Putamen (tissue), 1 donor: ENCODE data around the gene SPATC1L.

Experiments
- DNase-seq: peaks from one replicate; pipeline ENCODE4 v3.0.0-alpha.2; 2016; ENCODE audit warnings: low spot score

SPATC1L gene

DNA sequence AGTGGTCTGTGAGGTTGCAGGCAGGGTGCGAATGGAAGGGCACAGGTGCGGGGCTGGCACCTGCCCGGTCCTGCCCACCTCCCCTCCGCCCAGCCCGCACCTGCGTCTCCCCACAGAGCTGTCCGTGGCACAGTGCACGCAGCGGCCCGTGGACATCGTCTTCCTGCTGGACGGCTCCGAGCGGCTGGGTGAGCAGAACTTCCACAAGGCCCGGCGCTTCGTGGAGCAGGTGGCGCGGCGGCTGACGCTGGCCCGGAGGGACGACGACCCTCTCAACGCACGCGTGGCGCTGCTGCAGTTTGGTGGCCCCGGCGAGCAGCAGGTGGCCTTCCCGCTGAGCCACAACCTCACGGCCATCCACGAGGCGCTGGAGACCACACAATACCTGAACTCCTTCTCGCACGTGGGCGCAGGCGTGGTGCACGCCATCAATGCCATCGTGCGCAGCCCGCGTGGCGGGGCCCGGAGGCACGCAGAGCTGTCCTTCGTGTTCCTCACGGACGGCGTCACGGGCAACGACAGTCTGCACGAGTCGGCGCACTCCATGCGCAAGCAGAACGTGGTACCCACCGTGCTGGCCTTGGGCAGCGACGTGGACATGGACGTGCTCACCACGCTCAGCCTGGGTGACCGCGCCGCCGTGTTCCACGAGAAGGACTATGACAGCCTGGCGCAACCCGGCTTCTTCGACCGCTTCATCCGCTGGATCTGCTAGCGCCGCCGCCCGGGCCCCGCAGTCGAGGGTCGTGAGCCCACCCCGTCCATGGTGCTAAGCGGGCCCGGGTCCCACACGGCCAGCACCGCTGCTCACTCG is 52.2 kb downstream of the SPATC1L start:
- no peak for DNase-seq

DNA sequence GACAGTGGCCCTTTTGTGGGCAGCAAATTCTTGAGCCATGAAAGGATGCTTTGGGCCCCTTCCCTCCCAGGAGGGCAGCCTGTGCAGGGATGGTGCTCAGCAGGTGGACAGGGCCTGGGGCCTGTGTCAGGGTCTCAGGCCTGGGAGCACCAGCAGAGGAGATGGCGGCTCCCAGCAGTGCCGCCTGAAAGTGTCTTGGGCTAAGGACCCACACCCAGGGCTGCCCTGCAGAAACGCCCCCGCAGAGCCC is 52.7 kb downstream of the SPATC1L start:
- DNase-seq = no peak

DNA sequence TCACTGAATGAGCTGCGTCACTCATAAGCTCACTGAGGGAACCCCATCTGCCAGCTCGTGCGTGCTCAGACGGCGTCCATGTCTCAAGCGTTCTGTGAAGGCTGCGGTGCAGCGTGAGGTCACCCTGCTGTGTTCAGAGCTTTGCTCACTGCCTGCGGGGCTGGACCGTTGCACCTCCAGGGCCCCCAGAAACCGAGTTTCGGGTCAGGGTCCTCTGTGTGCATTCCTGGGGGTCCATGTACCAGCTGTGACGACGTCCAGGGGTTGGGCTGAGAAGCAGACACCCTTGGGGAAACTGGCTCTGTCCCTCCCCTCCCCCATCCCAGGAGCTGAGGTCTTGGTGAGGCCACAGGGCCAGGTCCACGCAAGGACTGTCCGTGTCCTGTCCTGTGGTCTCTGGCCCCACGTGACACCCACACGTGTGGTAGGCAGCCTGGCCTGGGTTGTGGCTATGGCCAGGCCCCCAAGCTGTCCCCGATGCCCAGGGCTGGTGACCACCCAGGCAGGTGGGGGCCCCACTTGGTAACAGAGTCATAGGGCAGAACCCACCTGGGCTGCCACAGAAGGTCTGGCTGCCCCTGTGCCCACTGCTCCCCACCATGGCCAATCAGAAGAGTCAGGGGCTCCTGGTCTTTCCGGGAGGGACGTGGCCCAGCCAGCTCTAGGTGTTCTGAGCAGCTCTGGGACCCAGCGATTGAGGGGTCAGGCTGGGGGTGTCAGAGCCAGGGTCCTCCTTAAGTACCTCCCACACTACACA is 53.2 kb downstream of the SPATC1L start:
- no peak for DNase-seq

DNA sequence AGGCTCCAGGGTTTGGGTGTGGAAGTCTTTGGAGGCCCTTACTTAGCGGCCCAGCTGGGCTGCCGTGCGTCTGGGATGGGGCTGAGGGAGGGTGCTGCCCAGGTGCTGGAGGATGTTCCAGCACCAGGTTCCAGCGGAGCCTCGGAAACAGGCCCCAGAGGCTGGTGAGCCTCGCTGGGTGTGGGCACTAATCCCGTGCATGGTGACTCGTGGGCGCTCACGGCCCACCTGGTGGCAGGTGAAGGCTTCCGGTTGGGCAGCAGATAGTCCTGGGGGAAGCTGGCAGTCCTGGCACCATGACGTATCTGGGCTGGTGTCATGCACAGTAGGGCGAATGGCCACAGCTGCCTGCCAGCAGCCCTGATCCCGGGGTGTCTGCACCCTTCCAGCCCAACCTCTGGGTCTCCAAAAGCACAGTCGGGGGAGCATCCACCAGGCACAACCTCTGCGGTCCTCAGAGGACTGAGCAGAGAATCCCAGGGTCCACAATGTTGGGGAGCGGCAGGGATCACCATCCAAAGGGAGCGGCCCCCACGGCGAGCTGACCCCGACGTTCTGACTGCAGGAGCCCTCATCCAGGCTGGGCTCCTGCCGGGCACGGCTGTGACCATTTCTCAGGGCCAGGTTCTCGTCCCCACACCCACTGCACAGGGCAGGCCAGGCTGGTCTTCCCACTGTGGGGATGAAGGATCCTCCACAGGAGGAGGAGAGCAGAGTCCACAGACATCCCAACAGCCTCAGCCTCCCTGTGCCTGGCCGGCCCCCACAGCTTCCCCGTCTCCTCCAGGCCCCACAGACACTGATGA is 54.2 kb downstream of the SPATC1L start:
- DNase-seq = no peak

DNA sequence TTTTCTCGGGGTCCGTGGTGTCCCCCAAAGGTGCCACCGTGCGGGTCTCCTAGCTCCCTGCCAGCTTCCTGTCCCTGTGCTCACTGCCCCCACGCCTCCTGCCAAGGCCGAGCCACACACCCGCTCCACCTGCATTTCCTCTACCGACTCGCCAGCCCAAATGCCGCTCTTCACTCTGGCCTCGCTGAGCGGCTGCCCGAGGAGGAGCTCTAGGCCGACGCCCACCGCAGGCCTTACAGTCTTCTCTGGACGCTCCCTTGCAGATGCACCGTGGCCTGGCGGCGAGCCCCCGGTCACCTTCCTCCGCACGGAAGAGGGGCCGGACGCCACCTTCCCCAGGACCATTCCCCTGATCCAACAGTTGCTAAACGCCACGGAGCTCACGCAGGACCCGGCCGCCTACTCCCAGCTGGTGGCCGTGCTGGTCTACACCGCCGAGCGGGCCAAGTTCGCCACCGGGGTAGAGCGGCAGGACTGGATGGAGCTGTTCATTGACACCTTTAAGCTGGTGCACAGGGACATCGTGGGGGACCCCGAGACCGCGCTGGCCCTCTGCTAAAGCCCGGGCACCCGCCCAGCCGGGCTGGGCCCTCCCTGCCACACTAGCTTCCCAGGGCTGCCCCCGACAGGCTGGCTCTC is 55.2 kb downstream of the SPATC1L start:
- DNase-seq = no peak

DNA sequence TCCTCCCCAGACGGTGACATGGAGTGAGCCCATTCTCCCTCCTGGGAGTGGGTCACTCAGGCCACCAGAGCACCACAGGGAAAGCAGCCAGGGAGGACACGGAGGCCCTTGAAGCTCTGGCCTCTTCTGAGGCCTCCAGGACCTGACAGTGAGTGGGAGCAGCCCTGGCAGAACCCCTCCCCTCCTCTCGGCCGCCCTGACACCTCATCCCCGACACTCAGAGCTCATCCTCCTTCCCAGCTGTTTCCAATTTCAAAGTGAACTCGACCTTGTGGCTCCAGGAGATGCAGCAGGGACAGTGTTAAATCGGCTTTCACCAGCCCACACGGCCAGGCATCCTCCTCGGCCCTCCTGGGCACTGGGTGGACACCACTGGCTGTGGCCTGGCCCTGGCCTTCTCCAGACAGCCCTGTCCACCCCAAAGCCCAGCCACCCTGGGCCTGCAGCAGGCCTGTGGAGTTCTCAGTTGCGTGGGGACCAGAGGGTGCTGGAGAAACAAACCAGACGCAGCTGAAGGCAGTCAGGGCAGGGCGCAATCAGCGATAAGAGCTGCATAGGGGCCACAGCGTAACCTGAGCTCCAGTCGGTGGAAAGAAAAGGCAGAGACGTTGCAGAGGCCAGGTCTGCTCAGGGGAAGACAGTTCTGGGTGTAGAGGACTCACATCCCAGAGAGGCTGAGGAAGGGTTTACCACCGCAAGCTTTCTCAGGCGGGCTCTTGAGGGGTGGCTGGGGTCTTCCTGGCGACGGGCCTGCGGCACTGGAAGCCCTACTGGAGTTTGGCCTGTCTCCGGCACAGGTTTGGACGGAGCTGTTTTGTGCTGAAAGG is 55.9 kb downstream of the SPATC1L start:
- no peak for DNase-seq

DNA sequence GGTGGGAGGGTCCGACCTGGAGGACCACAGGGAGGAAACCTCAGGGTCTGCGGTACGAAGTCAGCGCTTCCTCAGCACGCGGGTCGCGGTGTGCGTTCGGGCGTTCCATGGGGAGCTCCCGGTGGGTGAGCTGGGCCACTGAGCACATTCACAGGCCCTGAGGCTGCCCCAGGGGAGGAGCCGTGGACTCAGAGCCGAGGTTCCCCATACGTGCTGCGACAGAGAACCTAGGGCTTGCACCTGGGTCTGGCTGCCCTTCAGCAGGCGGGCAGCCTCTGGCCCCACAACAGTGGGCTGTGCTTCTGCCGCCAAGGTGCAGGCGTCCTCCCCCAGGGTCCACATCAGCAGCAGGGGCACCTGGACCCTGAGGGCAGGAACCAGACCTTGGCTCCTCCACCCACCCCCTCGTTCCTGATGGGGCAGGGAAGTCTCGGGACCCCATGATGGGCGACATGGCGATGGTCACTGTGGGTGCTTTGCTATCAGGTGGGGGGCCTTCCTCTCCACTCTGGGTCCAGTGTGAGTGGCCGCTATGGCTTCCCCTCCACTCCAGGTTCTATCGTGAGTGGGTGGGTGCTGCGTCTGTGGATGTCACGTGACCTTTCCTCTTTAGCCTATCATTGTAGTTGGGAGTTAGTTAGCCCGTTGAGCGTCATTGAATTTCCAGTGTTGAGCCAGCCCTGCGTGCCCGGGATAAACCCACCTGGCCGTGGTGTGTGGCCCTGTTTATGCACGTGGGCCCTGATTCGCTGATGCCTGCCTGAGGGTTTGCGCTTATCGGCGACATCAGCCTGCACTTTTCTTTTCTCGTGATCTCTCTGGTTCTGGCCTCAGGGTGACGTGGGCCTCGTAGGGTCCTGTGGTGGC is 56.8 kb downstream of the SPATC1L start:
- no peak for DNase-seq

DNA sequence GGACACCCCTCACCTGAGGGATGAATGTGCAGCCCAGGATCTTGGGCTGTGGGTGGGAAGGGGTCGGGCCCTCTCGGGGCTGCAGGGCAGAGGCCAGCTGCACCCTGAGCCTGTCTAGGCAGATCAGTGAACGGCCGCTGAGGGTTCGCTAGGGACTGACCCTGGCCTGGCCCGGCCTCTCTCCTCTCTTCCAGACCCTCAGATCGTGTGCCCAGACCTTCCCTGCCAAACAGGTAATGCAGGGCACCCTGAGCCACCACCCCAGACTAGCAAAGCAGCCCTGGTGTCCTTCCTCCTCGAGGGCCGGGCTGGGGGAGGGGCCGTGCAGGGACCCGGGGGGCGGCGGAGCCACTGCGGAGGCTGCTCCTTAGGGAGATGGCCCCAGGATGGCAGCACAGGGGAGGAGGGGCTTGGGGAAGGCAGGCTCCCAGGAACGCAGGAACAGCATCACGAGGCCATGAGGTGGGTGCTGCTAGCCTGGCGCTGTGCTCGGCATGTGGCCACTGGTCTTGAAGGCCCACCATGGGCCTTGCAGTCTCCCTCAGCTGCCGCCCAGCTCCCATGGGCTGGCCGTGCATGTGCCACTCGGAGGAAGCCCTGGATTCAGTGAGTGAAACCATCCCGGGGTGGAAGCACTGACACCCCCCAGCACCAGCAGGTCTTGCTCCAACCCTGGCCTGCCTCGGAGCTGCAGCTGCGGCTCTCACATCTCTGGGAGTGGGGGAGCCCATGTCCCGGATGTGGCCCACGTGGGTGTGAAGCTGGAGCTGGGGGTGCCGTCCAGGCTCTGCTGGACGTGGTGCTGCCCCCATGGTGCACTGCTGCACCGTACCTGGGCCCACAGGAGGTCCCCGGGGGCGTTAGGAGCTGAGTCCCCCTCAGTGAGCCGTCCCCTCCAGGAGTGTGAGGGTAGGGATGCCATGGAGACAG is 57.7 kb downstream of the SPATC1L start:
- no peak for DNase-seq

DNA sequence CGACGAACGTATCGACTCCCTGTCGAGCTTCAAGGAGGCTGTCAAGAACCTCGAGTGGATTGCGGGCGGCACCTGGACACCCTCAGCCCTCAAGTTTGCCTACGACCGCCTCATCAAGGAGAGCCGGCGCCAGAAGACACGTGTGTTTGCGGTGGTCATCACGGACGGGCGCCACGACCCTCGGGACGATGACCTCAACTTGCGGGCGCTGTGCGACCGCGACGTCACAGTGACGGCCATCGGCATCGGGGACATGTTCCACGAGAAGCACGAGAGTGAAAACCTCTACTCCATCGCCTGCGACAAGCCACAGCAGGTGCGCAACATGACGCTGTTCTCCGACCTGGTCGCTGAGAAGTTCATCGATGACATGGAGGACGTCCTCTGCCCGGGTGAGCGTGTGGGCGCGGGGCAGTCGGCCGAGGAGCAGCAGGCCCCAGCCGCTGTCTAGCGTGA is 58.4 kb downstream of the SPATC1L start:
- DNase-seq = no peak

DNA sequence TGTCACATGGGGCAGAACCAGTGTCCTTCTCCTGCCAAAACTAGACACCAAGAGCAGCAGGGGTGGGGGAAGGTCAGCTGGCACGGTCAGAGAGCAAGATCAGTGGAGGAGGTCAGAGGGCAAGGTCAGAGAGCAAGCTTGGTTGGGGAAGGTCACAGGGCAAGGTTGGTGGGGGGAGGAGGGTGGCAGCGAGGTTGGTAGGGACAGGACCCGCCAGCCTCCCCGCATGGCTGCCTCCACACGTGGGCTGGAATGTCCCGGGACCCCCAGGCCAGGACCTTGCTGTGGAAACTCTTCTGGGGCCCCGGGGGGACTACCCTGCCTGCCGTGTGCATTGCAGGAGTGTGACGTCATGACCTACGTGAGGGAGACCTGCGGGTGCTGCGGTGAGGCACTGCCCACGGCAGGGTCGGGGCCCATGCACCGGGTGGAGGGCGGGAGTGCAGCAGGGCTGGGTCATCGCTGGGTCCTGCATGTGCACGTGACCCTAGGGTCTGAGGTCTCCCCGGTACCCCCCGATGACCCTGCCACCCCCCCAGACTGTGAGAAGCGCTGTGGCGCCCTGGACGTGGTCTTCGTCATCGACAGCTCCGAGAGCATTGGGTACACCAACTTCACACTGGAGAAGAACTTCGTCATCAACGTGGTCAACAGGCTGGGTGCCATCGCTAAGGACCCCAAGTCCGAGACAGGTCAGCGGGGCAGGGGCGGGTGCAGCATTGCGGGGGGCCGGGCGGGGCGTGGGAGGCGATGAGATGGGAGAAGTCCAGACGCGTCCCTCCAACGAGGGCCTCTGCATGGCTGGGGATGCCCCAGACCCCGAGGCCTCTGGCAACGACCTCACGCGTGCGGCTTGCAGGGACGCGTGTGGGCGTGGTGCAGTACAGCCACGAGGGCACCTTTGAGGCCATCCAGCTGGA is 59.1 kb downstream of the SPATC1L start:
- DNase-seq = no peak

DNA sequence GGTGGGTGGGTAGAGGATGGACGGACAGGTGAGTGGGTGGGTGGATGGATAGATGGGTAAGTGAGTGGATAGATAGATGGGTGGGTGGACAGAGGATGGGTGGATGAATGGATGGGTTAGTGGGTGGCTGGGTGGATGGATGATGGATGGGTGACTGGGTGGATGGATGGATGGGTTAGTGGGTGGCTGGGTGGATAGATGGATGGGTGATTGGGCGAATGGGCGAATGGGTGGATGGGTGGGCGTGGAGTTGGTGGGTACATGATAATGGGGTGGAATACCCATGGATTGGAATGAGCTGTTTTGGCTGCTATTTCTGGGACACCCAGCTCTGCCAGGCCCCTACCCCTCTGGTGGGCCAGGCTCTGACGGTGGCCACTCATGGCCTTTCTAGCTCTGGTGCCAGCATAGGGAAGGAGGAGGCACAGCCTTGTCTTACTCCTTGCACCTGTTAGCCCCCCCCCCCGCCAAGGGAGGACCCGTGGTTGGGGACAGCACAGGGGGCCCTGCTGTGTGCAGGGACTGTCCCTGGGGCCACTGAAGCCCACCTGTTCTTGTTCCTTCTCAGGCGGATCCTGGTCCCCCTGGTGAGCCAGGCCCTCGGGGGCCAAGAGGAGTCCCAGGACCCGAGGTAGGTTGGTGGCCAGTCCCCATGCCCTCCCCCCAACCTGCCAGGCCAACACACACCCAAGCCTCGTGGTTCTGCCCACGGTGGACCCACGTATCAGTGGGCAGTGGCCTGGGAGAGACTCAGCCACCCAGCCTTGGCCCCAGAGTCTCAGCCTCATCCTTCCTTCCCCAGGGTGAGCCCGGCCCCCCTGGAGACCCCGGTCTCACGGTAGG is 60.0 kb downstream of the SPATC1L start:
- no peak for DNase-seq

DNA sequence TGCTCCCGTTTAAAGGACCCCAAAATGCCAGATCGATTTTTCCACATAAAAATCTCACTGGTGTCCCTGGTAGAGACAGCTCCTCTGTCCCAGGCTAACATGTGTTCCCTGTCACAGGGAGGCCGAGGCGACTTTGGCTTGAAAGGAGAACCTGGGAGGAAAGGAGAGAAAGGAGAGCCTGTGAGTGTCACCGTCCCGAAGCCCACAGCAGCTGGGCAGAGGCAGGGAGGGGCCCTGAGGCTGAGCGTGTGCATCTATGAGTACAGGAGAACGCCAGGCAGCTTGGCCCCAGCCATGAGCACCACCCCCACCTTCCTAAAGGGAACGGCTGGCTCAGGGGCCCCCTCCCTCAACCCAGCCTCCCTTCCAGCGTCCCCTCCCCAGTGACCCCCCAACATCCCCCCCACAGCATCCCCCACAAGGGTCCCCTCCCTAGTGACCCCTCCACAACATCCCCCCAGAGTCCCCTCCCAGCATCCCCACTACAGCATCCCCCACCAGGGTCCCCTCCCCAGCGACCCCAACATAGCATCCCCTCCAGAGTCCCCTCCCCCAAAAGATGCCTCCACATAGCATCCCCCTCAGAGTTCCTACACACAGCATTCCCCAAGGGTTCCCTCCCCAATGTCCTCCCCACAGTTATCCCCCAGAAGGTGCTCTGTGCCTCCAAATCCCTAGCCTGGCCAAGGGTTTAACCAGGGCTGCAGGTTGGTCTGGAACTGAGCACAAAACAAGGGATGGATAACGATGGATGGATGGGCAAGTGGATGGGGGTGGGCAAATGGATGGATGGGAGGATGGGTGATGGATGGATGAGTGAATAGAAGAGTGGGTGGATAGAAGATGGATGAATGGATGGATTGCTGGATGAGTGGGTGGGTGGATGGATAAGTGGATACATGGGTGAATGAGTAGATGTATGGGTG is 61.2 kb downstream of the SPATC1L start:
- DNase-seq = no peak

DNA sequence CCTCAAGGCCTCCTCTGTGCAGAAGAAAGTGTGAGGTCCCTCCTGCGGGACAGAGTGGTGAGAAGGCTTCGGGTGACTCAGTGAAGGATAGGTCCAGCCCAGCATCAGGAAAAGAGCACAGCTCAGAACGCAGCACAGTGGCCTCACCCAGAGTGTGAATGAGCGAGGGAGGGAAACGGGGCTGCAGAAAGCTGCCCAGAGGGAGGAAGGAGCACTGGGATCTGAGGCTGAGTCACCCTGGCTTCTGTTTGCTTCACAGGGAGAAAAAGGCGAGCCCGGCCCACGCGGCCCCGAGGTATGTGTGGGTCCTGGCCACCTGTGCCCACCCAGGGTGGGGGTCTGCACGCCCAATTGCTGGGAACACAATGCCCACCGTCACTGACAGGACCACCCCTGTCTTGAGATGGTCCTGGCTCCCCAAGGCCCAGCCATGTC is 62.0 kb downstream of the SPATC1L start:
- no peak for DNase-seq

DNA sequence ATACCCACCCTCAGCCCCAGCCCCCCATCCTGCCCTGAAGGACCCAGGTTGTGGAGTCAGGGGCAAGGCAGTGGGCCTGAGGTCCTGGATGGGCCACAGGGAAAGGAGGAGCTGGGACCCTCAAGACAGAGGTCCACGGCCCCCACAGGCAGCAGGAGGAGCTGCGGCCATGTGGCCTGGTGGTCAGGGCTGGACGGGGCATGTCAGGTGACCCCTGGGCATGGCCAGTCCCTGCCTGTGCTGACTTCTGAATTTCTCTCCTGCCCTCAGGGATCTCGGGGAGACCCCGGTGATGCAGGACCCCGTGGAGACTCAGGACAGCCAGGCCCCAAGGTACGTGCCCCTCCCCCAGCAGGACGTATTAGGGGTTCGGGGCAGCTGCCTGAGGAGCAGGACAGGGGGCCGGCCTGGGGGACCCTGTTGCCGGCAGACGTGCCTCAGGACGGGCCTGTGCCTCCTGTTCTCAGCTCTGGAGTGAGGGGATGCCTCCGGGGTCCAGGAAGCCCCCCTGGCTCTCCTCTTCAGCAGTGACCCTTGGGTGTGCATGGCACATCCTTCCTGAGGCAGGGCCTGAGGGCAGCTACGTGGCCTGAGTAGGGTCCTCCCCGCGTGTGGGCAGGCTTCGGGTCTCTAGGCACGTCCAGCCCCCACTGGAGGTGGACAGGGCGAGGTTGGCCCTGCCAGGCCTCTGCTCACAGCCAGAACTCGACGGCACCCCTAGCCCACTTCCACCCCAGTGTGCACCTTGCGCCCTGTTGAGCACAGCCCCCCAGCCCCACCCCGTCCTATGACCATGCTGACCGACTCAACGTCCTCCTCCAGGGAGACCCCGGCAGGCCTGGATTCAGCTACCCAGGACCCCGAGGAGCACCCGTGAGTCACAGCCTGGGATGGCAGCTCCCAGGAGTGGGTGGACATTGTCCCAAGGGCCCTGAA is 62.7 kb downstream of the SPATC1L start:
- DNase-seq = no peak
